ENCODE results near the gene RAET1E. TPM values are rescaled to one million over a fixed set of nuclear protein-coding genes. Genes with fewer than 3 reads are reported as not detected.
A peak's percentile ranks its signal among the peaks of the same experiment; 100 is the strongest.
"Not testable (repeated sequence)": the region's sequence is repeated elsewhere in the genome, so short reads cannot be mapped to it uniquely, and the experiment has no call there.

Gene RAET1E
- total RNA-seq, 1 donor = under 0.01 TPM

DNA sequence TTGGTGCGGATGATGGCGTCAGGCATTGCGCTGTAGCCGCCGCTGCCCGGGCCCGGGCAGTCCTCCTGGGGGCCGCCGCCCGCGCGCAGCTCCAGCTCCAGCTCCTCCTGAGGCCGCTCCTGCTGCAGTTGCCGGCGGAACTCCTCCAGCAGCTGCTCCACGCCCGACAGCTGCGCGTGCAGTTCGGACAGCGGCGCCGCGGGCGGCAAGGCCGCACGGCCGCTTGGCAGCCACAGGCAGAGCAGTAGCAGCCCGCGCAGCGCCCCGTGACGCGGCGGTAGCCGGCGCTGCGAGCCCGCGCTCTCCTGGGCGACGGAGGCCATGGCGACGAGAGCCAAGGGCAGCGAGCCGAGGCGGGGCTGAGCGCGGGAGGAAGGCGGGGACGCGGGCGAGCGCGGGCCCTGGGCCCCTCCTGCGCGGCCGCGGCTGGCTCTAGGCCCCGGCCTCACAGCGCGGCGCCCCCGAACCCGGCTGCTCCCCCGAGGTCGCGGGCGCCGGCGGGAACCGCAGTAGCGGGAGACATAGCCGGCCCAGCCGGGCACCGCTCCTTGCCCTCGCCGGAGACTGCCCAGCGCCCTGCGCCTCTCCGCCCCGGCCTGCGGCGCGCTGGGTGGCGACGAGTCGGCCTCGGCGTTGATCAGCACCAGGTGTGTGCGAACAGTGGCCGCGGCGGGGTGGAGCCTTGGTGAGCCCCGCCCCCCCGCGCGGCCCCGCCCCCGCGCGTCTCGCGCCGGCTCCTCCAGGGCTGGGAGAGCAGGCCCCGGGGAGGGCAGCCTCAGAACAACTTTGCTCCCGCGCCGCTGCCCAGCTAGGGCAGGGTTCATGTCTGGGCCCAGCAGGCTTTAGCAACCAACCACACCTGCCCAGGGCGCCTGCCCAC, 34.0 kb downstream of the RAET1E start, which contains the start of gene LRP11:
LRP11 (minus strand) TSS at position 662 of the 880 bp plus-strand sequence; CDS start at position 323, 339 bp downstream.
- peak; percentile 68 to 74 (median 72) for DNase-seq (ENCODE audit: low read depth in 2 of 3, low spot score in 2 of 3)

DNA sequence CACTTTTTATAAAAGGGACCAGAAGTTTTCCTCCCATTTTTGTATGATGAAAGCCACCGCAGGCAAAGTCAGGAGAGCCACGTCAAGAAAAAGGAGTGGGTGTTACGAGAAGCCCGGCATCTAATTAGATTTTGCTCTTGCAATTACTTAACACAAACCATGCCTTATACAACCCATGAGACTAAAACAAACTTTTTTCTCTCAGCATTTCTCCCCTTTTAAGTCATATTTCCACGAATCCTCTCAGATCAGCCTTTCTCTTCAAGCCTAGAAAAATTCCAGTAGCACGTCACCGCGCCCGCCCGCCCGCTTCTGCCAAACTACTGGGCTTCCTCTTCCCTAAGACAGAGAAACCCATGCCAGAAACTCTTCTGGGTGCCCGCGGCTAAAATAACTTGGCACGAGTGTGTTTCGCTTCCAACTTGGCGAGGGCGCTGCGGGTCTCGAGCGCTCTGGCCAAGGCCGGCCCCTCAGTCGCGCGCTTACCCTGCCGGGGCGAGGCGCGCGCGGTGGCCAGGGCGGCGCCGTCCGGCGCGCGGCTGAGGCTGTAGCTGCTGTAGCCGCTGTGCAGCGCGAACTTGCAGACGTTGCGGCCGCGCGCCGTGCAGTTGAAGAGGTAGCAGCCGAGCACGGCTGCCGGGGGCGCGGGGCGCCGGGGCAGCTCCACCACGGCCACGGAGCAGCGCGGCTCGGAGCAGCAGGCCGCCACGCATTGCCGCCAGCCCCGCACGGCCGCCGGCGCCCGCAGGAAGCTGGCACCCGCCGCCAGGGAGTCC, 34.8 kb downstream of the RAET1E start:
- peak; percentile 5 to 53 (median 41) for DNase-seq (ENCODE audit: low read depth in 2 of 3, low spot score in 2 of 3)

DNA sequence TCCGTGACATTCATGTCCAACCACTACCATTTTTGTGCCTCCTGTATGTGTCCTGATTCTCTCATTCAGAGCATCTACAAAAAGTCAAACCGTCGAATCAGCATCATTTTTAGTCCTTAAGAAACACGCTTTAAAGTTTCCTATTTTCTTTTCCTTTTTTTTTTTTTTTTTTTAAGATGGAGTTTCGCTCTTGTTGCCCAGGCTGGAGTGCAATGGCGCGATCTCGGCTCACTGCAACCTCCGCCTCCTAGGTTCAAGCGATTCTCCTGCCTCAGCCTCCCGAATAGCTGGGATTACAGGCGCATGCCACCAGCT, 35.5 kb downstream of the RAET1E start:
- DNase-seq (ENCODE audit: low read depth in 2 of 3, low spot score in 2 of 3) = not testable (repeated sequence)

DNA sequence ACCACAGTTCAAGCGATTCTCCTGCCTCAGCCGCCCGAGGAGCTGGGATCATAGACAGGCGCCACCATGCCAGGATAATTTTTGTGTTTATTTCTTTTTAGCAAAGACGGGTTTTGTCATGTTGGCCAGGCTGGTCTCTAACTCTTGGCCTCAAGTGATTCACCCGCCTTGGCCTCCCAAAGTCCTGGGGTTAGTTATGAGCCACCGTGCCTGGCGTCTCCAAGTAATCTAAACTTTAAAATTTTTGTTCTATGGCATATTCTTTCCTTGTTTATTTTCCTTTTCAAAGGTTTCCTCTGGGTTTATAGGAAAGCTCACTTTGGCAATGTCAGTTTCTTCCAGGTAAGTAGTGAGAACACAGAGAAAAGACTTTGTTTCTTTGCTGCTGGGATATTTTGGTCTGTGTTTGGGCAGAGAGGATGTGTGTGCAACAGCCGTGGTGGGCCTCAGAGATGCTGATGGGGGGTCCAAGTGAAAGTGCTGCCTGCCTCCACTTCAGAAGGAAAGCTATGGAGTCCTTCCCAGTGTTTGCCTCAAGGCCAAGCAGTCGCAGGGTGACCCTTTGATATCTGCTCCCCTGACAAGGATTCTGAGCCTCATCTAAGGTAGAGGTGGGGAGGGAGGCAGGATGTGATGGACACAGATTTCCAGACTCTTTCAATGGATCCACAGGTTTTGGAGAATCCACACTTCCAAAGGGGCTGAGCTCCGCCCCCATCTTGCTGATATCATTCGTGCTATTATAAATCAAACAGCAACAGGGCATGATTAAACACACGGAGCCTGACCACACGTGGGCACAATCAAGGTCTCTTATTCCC, 36.1 kb downstream of the RAET1E start:
- no peak for DNase-seq (ENCODE audit: low read depth in 2 of 3, low spot score in 2 of 3)

DNA sequence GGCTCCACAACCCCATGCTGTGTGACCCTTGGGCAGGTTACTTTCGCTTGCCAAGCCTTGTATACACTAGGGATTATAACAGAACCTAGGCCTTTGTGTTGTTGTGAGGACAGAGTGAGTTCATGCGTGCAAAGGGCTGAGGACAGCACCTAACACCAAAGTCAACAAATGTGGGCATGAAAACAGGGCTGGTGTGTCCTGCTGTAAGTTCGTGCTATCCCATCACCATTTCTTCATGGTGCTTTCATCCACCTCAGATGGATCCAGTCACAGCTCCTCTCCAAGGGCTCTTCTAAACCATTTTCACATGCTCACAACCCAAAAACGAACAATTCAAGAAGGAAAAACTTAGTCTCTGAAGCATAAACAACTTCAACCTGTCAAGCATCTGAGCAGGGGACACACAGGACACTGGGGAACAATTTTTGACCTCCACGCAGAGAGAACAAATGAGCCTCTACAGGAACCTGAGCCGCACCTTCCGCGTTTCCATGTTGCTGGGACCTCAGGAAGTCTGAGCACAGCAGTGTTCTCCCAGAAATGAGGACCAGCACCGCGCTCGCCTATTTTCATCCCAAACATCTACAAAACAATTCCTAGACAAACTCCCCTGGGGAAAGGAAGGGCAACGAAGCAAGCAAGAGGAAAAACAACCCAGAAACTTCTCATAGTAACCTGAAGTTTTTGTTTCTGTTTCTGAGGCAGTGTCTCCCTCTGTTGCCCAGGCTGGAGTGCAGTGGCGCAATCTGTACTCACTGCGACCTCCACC, 36.9 kb downstream of the RAET1E start:
- no peak for DNase-seq (ENCODE audit: low read depth in 2 of 3, low spot score in 2 of 3)

DNA sequence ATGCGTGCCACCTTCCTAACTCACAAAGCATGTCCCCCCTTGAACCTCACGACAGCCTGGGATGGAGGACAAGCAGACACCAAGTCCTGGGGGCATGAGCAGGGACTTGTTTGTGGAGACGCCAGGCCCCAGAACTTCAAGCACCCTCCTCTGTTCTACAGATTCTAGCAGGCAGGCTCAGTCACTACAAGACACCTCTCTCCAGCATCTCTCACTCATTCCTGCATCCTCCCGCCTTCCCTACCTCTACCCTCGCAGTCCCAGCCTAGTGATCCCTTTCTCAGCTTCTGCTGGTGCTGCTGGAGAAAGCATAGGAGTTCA, 37.4 kb downstream of the RAET1E start:
- no peak for DNase-seq (ENCODE audit: low read depth in 2 of 3, low spot score in 2 of 3)

DNA sequence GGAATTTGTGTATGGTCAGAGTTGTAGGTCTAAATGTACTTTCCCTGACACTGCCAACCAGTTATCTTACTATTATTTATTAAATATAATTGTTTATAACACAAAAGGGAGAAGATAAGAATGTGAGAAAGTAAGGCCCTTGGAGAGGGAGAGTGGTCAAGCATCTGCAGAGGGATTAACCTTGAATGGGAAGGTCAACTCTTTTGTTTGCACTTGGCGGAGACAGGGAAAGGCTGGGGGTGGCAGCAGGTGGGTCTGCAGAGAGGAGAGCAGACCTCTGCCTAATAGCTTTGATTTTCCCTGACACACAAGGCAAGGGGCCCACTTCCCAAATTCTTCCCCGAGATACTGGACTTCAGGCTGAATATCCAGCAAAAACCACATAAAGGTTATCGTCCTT, 38.0 kb downstream of the RAET1E start:
- no peak for DNase-seq (ENCODE audit: low read depth in 2 of 3, low spot score in 2 of 3)

DNA sequence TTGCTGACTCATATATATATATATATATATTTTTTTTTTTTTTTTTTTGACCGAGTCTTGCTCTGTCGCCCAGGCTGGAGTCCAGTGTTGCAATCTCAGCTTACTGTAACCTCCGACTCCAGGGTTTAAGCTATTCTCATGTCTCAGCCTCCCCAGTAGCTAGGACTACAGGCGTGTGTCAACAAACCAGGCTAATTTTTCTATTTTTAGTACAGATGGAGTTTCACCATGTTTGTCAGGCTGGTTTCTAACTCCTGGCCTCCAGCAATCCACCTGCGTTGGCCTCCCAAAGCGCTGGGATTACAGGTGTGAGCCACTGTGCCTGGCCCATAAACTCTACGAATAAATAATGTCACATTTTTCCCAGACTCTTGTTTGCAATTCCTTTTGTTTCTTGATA, 38.5 kb downstream of the RAET1E start:
- DNase-seq (ENCODE audit: low read depth in 2 of 3, low spot score in 2 of 3) = no peak

DNA sequence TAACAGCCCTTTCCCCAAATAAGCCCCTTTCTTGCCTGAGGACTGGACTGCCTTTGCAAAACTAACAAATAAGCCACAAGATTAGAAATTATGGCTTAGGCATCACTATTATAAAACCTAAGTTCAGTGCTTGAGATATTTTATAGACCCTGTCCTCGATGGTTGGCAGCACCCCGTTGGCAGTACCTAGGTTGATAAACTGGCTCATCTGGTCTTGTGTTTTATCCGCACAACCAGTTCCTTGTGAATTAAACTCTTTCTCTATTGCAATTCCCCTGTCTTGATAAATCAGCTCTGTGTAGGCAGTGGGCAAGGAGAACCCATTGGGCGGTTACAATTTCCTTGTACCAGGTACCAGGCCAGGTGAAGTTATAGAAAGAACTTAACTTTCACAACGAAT, 40.4 kb downstream of the RAET1E start:
- no peak for DNase-seq (ENCODE audit: low read depth in 2 of 3, low spot score in 2 of 3)

DNA sequence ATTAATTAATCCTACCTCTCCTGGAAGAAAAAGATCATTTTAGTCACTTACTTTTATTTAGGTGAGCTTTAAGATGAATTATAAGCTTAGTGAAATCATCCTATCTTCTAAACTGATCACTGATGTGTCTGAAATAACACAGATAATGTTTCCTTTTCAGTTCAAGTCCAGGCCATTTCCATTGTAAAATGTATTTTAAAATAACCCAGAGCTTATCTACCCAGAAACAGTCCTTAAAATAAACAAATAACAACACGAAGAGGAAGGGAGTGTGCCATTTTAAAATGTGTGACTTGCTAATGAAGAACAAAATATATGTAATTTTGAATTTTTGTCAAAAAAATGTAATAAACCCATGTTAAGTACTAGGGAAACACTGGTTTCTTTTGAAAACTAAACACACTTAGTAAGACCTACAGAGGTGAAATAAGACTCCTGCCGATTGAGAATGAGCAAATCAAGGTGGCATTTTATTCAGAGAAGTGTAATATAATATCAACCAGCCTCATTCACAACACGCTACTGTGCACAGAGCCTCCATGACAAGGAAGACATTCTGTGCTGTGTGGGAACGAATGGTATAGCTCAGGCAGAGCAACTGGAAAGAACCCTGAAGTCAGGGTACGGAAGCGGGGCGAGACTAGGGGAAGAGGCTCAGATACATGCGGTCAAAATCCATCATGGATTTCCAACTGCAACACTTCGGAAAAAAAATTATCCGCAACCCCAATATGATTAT, 41.5 kb downstream of the RAET1E start:
- no peak for DNase-seq (ENCODE audit: low read depth in 2 of 3, low spot score in 2 of 3)

DNA sequence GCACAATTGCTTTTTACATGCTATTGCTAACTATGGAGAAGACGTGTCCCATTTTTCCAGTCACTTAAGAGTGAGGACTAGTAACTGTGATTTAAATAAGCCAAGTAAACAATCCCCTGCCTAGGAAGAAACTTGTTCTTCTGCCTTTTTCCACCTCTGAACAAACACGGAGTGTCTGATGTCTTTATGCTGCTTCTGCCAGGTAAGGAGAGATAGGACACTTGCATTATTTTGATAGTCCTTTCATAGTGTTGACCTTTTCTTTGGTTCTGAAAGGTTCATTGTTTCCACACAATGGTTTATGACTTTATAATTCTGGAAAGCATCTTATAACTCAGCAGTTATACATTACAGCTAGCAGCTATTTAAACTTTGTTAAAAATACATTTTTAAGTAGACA, 42.2 kb downstream of the RAET1E start:
- DNase-seq (ENCODE audit: low read depth in 2 of 3, low spot score in 2 of 3) = no peak

DNA sequence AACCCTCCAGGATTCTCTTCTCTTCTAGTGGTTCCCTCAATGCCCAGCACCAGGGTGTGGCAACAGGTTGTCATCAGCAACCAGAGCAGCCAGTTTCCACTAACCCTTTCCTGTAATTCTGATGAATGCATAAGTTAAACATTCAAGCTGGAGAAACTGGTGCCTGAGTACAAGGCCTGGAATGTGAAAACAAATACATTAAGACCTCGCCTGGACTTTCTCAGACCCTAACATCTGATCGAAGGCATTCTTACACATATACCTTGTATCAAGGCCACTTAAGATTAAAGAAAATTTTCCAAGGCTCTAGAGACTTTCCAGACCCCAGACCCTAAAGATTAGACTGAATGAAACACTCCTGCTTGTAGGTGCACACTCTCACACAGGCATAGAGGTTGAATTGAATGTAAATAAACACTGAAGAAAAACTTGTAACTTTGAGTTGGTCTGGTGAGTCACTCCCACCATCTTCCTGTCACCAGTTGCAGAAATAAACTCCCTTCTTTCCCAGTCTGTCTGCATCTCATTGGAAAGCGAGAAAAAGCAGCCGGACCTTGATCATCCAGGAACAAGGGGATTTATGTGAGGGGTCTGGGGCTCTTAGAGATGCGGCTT, 42.8 kb downstream of the RAET1E start:
- no peak for DNase-seq (ENCODE audit: low read depth in 2 of 3, low spot score in 2 of 3)

DNA sequence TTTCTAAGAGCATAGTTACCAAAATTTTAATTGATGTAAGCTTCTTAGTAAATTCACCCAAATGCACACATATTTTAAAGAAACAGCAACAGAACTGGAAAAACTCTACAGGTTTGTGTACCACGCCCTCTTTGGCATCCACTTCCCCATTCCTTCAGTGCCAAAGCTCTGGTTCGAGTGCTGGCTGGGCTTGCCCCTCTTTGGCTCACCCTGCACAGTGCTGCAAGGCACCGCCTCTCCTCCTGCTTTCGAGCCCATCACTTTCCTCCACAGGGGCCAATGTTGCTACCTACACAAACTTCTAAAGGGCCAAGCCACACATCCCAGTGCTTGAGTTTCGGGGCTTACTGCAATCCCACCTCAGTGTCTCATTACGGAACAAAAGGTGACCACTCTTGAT, 43.4 kb downstream of the RAET1E start:
- no peak for DNase-seq (ENCODE audit: low read depth in 2 of 3, low spot score in 2 of 3)

DNA sequence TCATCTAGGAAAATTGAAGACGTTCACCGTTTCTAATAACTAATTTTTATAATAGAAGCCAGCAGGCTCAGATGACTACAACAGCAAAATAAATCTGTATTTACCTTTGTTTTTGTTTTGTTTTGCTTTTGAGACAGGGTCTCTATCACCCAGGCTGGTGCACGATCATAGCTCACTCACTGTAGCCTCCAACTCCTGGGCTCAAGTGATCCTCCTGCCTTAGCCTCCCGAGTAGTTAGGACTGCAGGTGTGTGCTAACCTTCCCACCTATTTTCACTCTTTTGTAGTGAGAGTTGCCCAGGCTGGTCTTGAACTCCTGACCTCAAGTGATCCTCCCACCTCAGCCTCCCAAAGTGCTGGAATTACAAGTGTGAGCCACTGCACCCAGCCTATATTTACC, 43.9 kb downstream of the RAET1E start:
- not testable (repeated sequence) for DNase-seq (ENCODE audit: low read depth in 2 of 3, low spot score in 2 of 3)

DNA sequence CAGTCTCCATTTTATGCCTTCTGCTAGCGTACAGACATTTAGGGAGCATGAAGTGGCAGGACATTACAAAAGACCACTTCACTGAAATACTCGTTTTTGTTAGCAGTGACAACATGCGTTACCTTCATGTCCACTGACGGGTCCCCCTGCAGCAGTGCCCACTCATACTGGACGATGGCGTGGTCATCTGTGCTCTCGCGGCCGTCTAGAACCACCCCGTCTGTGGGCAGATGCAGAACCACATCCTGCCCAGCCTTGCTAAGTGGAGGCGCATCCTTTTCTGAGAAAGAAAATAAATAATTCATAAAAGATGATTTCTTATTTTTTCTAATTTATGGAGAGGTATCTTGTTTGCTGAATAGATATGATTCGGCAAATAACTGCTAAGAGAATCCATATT, 45.0 kb downstream of the RAET1E start:
- no peak for DNase-seq (ENCODE audit: low read depth in 2 of 3, low spot score in 2 of 3)

DNA sequence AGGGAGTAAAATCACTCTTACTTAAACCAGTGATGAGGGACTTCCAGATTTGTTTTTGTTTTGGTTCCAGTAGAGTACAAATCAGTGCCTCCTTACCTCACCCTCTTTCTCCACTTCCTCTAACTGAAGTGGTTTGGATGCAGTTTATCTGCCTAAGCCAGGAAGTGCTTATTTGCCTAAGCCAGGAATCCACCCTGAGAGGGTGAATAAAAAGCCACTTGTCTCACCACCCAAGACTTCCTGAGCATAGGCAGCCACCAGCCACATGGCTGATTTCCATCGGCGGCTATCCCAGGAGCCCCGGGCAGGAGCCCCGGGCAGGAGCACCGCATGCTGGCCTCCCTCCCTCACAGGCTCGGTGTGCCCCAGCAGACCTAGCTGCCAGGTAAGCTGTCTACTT, 45.7 kb downstream of the RAET1E start:
- peak in 2 of 3 donors; percentile 53 to 73 for DNase-seq (ENCODE audit: low read depth in 2 of 3, low spot score in 2 of 3)

DNA sequence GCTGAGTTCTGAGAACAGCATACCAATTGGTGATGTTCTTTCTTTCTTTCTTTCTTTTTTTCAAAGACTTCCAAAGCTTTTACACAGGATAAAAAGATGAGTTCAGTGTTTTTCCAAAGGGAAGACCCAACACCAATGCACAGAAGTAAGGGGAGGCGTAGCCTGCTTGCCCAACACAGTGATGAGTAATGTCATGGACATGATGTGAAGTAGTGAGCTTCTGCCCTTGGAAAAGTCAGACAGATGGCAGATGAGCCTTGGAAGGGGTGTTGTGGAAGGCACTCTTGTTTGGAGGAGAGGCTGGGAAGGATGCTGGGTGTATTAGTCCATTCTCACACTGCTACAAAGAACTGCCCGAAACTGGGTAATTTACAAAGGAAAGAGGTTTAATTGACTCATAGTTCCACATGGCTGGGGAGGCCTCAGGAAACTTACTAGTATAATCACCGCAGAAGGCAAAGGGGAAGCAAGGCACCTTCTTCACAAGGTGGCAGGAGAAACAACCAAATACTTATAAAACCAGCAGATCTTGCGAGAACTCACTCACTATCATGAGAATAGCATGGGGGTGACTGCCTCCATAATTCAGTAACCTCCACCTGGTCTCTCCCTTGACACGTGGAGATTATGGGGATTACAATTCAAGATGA, 46.3 kb downstream of the RAET1E start:
- peak in 1 of 3 donors; percentile 38 for DNase-seq (ENCODE audit: low read depth in 2 of 3, low spot score in 2 of 3)

DNA sequence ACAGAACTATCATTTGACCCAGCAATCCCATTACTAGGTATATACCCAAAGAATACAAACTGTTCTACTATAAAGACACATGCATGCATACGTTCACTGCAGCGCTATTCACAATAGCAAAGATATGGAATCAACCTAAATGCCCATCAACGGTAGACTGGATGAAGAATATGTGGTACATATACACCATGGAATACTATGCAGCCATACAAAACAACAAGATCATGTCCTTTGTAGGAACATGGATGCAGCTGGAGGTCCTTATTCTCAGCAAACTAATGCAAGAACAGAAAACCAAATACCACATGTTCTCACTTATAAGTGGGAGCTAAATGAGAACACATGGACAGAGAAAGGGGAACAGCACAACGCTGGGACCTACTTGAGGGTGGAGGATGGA, 49.6 kb downstream of the RAET1E start:
- DNase-seq (ENCODE audit: low read depth in 2 of 3, low spot score in 2 of 3) = not testable (repeated sequence)
